GM21619 (cell line): ENCODE data around the gene ZSCAN9.

ENCODE experiments used
- ATAC-seq: cut with Tn5 transposase; IDR thresholded peaks from one replicate; pipeline ENCODE4 v1.9.1; 2021; ENCODE audit not compliant: unreplicated experiment

ZSCAN9 gene

GRCh38 chr6:28220257-28221133, 4.6 kb upstream of the ZSCAN9 start:
- no peak for ATAC-seq

GRCh38 chr6:28224131-28225055, 682 bp upstream of the ZSCAN9 start:
- no peak for ATAC-seq

DNA sequence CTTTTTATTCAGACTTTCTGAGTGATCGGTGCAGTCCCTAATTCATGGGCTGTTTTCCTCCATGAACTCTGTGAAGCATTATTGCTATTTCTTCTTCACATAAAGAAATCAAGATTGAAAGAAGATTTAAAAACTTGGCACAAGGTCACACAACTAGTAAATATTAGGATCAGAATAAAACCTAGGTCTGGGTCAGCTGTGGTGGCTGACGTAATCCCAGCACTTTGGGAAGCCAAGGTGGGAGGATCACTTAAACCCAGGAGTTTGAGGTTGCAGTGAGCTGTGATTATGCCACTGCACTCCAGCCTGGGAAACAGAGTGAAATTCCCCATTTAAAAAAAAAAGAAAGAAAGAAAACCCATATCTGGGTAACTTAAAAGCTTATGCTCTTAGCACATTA, 1.4 kb downstream of the ZSCAN9 start:
- no peak for ATAC-seq

DNA sequence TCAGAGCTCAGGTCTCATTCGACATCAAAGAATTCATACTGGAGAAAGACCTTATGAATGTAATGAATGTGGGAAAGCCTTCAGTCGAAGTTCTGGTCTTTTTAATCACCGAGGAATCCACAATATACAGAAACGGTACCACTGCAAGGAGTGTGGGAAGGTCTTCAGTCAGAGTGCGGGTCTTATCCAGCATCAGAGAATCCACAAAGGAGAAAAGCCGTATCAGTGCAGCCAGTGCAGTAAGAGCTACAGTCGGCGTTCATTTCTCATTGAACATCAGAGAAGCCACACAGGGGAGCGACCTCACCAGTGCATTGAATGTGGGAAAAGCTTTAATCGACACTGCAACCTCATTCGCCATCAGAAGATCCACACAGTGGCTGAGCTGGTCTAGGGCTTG, 7.7 kb downstream of the ZSCAN9 start:
- no peak for ATAC-seq

DNA sequence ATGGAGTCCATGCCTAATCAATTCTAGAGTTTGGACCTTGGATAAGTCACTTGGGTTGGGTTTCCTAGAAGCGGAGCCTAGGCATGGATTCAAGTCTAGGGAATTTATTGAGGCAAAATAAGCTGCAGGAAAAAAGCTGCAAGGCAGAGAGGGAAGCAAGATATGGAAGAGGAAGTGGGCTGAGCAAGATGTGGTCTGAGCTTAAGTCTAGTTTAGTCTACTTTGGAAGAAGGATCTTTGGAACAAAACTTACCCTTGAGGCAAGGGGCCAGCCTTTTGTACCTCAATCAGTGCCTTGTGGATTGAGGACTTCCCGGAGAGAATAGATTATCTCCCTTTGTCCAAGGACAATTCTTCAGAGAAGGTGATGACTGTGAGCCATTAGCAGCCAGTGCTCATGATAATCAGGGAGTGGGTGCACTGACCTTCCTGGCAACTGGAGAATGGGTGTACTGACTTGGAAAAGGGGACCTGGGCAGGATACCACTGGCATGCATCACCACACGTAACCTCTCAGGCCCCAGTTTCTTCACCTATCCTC, 10.9 kb downstream of the ZSCAN9 start:
- no peak for ATAC-seq

- ATAC-seq = no peak
Observed at GRCh38 chr6:28239636-28240035, 14.6 kb downstream of the ZSCAN9 start.

- ATAC-seq = no peak
Observed at GRCh38 chr6:28240471-28240870, 15.4 kb downstream of the ZSCAN9 start.

DNA sequence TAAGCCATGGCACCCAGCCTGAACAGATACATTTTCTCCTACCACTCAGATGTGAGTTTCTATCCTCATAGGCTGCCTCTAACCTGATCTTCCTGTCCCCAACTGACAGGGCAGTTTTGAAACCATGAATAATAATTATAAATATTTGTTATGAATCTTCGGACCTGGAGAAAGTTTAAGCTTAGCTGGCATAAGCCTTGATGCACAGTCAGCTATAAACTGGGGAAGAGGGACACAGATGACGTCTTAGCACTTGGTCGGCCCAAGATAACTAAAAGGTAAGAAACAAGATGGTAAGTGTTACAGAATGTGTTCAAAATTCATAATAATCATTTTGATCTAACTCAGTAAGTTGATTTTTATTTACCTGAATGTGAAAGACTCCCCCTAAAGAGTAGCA, 18.9 kb downstream of the ZSCAN9 start:
- no peak for ATAC-seq

DNA sequence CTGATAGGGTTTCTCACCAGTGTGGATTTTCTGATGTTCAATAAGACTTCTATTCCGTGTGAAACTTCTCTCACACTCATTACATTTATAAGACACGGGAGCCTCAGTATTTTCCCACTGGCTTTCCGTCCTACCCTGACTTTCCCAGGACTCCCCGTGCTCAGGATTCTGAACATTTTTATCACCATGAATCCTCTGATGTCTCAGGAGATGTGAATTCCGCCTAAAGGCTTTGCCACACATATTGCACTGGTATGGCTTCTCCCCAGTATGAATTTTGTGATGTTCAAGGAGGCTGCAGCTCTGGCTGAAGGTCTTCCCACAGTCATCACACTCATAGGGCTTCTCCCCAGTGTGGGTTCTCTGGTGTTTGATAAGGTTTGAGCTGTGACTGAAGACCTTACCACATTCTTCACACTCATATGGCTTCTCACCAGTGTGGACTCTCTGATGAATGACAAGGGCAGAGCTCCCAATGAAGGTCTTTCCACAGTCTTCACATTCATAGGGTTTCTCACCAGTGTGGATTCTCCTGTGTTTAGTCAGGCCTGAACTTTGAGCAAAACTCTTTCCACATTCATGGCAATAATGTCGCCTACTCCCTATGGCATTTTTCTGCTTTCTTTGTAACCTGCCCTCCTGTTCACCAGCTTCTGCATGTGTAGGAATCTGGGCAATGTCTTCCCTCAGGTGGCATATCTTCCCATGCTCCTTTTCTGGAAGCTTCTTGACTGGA, 20.3 kb downstream of the ZSCAN9 start:
- no peak for ATAC-seq

- ATAC-seq = no peak
Observed at GRCh38 chr6:28248916-28249315, 23.8 kb downstream of the ZSCAN9 start.

- ATAC-seq = no peak
Observed at GRCh38 chr6:28250747-28251146, 25.7 kb downstream of the ZSCAN9 start.

DNA sequence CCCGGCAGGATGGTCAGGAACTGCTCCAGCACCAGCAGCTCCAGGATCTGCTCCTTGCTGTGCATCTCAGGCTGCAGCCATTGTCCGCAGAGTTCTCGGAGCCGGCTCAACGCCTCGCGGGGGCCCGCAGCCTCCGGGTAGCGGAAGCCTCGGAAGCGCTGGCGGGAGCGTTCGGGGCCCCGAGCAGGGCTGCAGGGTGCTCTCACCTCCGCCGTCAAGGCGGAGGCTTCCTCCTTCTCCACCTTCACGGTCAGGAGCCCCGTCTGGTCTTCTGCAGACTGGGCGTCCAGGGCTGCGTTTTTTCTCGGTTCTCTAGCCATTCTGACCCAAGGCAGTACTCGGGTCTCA, 26.6 kb downstream of the ZSCAN9 start:
- peak; percentile 40 for ATAC-seq

GRCh38 chr6:28252009-28252975, 27.2 kb downstream of the ZSCAN9 start, which contains the start of gene ZKSCAN4:
ZKSCAN4 (minus strand) TSS chr6:28252269; CDS start chr6:28251980, 289 bp downstream.
- ATAC-seq = peak; percentile 79

GRCh38 chr6:28254121-28254519, 29.0 kb downstream of the ZSCAN9 start:
- ATAC-seq = no peak

DNA sequence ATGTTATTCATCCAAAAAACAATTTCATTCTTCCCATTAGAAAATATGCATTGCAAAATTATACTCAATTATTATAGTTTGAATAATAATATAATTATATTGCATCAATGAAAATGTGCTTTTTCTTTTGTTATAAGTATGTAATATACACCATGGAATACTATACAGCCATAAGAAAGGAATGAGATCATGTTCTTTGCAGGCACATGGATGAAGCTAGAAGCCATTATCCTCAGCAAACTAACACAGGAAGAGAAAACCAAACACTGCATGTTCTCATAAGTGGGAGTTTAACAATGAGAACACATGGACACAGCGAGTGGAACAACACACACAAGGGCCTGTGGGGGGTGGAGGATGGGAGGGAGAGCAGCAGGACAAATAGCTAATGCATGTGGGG, 32.0 kb downstream of the ZSCAN9 start:
- ATAC-seq = no peak

DNA sequence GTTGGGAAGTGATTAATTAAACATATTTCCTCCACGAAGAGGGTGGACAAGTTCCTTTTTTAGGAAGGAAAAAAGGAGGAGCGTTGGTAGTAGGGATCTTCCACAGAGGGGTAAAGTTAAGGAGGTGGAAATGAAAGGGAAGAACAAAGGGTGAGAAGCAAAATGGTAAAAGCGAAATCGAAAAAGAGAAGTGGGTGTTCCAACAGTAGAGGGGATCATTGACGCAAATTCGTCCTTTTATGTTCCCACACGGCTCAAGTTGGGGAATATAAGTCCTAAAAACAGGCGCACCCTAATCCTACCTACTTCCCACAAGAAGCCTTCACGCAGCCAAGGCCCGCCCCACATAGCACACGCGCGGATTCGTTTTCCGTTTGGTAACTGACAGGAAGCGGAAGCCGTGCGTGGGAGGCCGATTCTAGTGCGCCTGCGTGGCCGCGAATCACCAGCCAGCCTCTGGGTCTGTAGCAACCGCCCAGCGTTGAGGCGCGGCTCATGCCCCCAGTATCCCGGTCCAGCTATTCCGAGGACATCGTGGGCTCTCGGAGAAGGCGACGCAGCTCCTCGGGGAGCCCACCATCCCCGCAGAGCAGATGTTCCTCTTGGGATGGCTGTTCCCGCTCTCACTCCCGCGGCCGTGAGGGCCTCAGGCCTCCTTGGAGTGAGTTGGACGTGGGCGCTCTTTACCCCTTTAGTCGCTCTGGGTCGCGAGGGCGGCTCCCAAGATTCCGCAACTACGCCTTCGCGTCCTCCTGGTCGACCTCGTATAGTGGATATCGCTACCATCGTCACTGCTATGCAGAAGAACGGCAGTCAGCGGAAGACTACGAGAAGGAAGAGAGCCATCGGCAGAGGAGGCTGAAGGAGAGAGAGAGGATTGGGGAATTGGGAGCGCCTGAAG, 34.1 kb downstream of the ZSCAN9 start, which contains the start of gene NKAPL:
Gene NKAPL, plus strand, starts transcription at position 421 of the 901 bp plus-strand sequence. Its CDS starts 75 bp downstream, at position 496.
- ATAC-seq = no peak

DNA sequence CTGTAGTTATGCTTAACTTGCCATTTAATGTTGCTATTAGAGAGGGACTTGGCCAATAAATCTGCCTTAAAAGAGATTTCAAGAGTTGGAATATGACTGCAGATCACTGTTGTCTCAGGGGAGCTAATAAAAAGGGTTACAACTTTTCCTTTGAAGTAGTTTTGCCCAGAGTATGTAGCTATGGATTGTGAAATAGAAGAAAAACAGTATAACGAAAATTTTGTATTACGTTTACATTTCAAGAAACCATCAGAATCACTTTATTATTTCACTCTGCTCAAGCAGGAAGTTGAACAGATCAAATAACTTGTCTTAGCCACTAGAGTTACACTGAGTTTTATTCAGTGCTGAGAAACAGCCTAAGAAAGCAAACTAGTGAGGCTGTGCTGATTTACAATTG, 38.8 kb downstream of the ZSCAN9 start:
- no peak for ATAC-seq

- no peak for ATAC-seq
Observed at GRCh38 chr6:28264834-28265401, 39.8 kb downstream of the ZSCAN9 start.
